Stimulated activated CD8-positive, alpha-beta memory T cell treated with anti-CD3 and anti-CD28 coated beads, Interleukin-7, amount 100 ng/mL, for 1 hour (primary cell): ENCODE measurements around the gene SRRT.
"Not testable (repeated sequence)": the region's sequence is repeated elsewhere in the genome, so short reads cannot be mapped to it uniquely, and the experiment has no call there.

ENCODE experiments used
- DNase-seq, 2 donors: peaks; one replicate each; pipeline ENCODE4 v3.0.0-alpha.2; 2020; ENCODE audit warnings: low read depth in 2 of 2

SRRT gene

DNA sequence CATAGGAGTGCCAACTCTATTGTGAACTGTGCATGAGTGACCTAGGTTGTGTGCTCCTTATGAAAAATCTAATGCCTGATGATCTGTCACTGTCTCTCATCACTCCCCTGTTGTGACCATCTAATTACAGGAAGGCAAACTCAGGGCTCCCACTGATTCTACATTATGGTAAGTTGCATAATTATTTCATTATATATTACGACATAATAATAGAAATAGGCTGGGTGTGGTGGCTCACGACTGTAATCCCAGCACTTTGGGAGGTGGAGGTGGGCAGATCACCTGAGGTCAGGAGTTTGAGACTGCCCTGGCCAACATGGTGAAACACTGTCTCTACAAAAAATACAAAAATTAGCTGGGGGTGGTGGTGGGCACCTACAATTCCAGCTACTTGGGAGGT is 60.5 kb downstream of the SRRT start:
- not testable (repeated sequence) for DNase-seq

DNA sequence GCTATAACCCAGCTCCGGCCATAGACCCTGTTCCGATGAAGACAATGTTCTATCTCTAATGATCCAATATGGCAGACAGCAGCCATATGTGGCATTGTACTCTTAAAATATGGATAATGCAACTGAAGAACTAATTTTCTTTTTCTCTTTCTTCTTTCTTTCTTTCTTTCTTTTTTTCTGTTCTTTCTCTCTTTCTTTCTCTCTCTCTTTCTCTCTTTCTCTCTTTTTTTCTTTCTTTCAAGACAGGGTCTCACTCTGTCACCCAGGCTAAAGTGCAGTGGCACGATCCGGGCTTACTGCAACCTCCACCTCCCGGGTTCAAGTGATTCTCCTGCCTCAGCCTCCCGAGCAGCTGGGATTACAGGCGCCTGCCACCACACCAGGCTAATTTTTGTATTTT is 61.3 kb downstream of the SRRT start:
- not testable (repeated sequence) for DNase-seq
